SU-DHL-6 (cell line): ENCODE measurements around the gene UBE2A.

Experiments
- H2AFZ ChIP-seq: fragments of 200-600 bp; sonication (generic); 2 replicates; pipeline ENCODE4 v1.6.1; 2014; ENCODE audit warnings: low read depth, mild to moderate bottlenecking, moderate library complexity, mixed read lengths, antibody characterized with exemption, low read length; ENCODE audit not compliant: severe bottlenecking
- H3F3A ChIP-seq: fragments of 200-600 bp; shearing (Covaris generic); 2 replicates; pipeline ENCODE4 v1.6.0; 2016; ENCODE audit warnings: antibody characterized with exemption, mild to moderate bottlenecking; ENCODE audit not compliant: insufficient read depth
- H3K27ac ChIP-seq: fragments of 200-600 bp; sonication (generic); 2 replicates; pipeline ENCODE4 v1.5.1; 2016; ENCODE audit warnings: low read depth, mild to moderate bottlenecking, low read length, moderate library complexity, mixed read lengths
- H3K27me3 ChIP-seq: fragments of 200-600 bp; sonication (generic), shearing (Covaris generic); 2 replicates; pipeline ENCODE4 v1.6.0; 2014; ENCODE audit warnings: mild to moderate bottlenecking, low read length
- H3K36me3 ChIP-seq: fragments of 200-600 bp; sonication (generic); 2 replicates; pipeline ENCODE4 v1.6.1; 2014; ENCODE audit warnings: mild to moderate bottlenecking, low read length, mixed read lengths
- H3K4me2 ChIP-seq: fragments of 300-600, 200-600 bp; shearing (Covaris generic), sonication (generic); 2 replicates; pipeline ENCODE4 v1.6.0; 2014; ENCODE audit warnings: low read length, low read depth, mild to moderate bottlenecking; ENCODE audit not compliant: poor library complexity, severe bottlenecking
- H3K4me3 ChIP-seq: fragments of 200-600 bp; sonication (generic); 2 replicates; pipeline ENCODE4 v1.5.1; 2014; ENCODE audit warnings: antibody characterized with exemption, low read length, mild to moderate bottlenecking, mixed read lengths; ENCODE audit not compliant: insufficient read depth, poor library complexity, severe bottlenecking
- H3K79me2 ChIP-seq: fragments of 200-600 bp; sonication (generic); 2 replicates; pipeline ENCODE4 v1.6.1; 2014; ENCODE audit warnings: mild to moderate bottlenecking, low read length, moderate library complexity; ENCODE audit not compliant: insufficient read depth
- H3K9ac ChIP-seq: fragments of 200-600 bp; sonication (generic); 2 replicates; pipeline ENCODE4 v1.7.0; 2014; ENCODE audit warnings: mild to moderate bottlenecking, low read length
- H3K9me2 ChIP-seq: fragments of 200-600 bp; sonication (generic); replicated peaks from 2 replicates; pipeline ENCODE4 v1.6.1; 2014; ENCODE audit warnings: low read length; ENCODE audit not compliant: insufficient read depth
- H3K9me3 ChIP-seq: fragments of 200-600 bp; sonication (generic); 2 replicates; pipeline ENCODE4 v1.6.1; 2014; ENCODE audit warnings: low read length, mixed read lengths; ENCODE audit not compliant: insufficient read depth
- H4K20me1 ChIP-seq: fragments of 200-600 bp; sonication (generic); 2 replicates; pipeline ENCODE4 v1.6.1; 2014; ENCODE audit warnings: low read depth, mild to moderate bottlenecking, antibody characterized with exemption, low read length, moderate library complexity, mixed read lengths
- CTCF ChIP-seq: fragments of 200-600 bp; sonication (generic); IDR thresholded peaks from one replicate; pipeline ENCODE4 v1.5.1; 2017; ENCODE audit warnings: antibody characterized with exemption, mild to moderate bottlenecking, low read length, moderate library complexity; ENCODE audit not compliant: insufficient read depth, poor library complexity, severe bottlenecking
- EZH2phosphoT487 ChIP-seq: fragments of 200-600 bp; sonication (generic), shearing (Covaris generic); conservative IDR thresholded peaks from 2 replicates; pipeline ENCODE4 v1.6.1; 2018; ENCODE audit warnings: mild to moderate bottlenecking, antibody characterized with exemption, low read length, moderate library complexity, mixed read lengths

The UBE2A gene

GRCh38 chrX:119607018-119607389, 32.6 kb downstream of the UBE2A start:
- H3K27ac ChIP-seq = no peak overlapping the region
- H3K9me2 ChIP-seq = no peaks in the 10 kb centered on the region
- no peaks in the 10 kb centered on the region for H3F3A ChIP-seq
- H3K36me3 ChIP-seq = no peaks in the 10 kb centered on the region
- H3K27me3 ChIP-seq = no peaks in the 10 kb centered on the region
- peak overlapping the region; percentile 95 for H3K9ac ChIP-seq
- peaks cover 42% of the 10 kb centered on the region for H3K79me2 ChIP-seq
- no peaks in the 10 kb centered on the region for H3K9me3 ChIP-seq
- peak overlapping the region; percentile 79 for H3K4me2 ChIP-seq
- TF ChIP-seq EZH2phosphoT487 = no peak
- TF ChIP-seq CTCF = no peak
- H3K4me3 ChIP-seq = peak overlapping the region; percentile 86
- 0 out of 2 replicates have a peak, but pooled peaks cover 5% of the 10 kb centered on the region for H4K20me1 ChIP-seq
- peak overlapping the region; percentile 18 for H2AFZ ChIP-seq

GRCh38 chrX:119614776-119615175, 40.4 kb downstream of the UBE2A start:
- Histone ChIP-seq H3F3A (peaks cover 18% of the 10 kb centered on the region), H3K79me2 (no peaks in the 10 kb centered on the region), H3K9ac (no peak overlapping the region), H3K9me3 (no peaks in the 10 kb centered on the region), H2AFZ (no peak overlapping the region), H3K36me3 (no peaks in the 10 kb centered on the region), H3K27ac (no peak overlapping the region), H3K4me2 (no peak overlapping the region), H3K4me3 (no peak overlapping the region), H3K9me2 (no peaks in the 10 kb centered on the region), H3K27me3 (no peaks in the 10 kb centered on the region), H4K20me1 (no peaks in the 10 kb centered on the region)
- TF ChIP-seq EZH2phosphoT487 = no peak
- TF ChIP-seq CTCF = no peak

- H3K4me3 ChIP-seq = no peak overlapping the region
- peak overlapping the region; percentile 67; the same call in 1 of the 2 replicates for H3K27ac ChIP-seq
- no peaks in the 10 kb centered on the region for H3K79me2 ChIP-seq
- peak overlapping the region; percentile 62 for H3K4me2 ChIP-seq
- H3K9me3 ChIP-seq = no peaks in the 10 kb centered on the region
- no peaks in the 10 kb centered on the region for H3K27me3 ChIP-seq
- H2AFZ ChIP-seq = no peak overlapping the region
- H4K20me1 ChIP-seq = no peaks in the 10 kb centered on the region
- TF ChIP-seq CTCF (no peak), EZH2phosphoT487 (no peak)
- H3K9me2 ChIP-seq = no peaks in the 10 kb centered on the region
- no peaks in the 10 kb centered on the region for H3K36me3 ChIP-seq
- H3K9ac ChIP-seq = peak overlapping the region; percentile 21; the same call in 1 of the 2 replicates
- peaks cover 18% of the 10 kb centered on the region for H3F3A ChIP-seq
Measured at GRCh38 chrX:119617517-119618164, 43.3 kb downstream of the UBE2A start.
